Ammon's horn (tissue), 1 donor: ENCODE data around the gene STARD8.
A peak's percentile ranks its signal among the peaks of the same experiment; 100 is the strongest.
"Not testable (repeated sequence)": the region's sequence is repeated elsewhere in the genome, so short reads cannot be mapped to it uniquely, and the experiment has no call there.

Source experiments
- DNase-seq: peaks from one replicate; pipeline ENCODE4 v3.0.0-alpha.2; 2016; ENCODE audit warnings: low spot score

The STARD8 gene, protein sequence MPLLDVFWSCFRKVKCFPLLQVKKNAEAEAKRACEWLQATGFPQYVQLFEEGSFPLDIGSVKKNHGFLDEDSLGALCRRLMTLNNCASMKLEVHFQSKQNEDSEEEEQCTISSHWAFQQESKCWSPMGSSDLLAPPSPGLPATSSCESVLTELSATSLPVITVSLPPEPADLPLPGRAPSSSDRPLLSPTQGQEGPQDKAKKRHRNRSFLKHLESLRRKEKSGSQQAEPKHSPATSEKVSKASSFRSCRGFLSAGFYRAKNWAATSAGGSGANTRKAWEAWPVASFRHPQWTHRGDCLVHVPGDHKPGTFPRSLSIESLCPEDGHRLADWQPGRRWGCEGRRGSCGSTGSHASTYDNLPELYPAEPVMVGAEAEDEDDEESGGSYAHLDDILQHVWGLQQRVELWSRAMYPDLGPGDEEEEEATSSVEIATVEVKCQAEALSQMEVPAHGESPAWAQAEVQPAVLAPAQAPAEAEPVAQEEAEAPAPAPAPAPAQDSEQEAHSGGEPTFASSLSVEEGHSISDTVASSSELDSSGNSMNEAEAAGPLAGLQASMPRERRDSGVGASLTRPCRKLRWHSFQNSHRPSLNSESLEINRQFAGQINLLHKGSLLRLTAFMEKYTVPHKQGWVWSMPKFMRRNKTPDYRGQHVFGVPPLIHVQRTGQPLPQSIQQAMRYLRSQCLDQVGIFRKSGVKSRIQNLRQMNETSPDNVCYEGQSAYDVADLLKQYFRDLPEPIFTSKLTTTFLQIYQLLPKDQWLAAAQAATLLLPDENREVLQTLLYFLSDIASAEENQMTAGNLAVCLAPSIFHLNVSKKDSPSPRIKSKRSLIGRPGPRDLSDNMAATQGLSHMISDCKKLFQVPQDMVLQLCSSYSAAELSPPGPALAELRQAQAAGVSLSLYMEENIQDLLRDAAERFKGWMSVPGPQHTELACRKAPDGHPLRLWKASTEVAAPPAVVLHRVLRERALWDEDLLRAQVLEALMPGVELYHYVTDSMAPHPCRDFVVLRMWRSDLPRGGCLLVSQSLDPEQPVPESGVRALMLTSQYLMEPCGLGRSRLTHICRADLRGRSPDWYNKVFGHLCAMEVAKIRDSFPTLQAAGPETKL

DNA sequence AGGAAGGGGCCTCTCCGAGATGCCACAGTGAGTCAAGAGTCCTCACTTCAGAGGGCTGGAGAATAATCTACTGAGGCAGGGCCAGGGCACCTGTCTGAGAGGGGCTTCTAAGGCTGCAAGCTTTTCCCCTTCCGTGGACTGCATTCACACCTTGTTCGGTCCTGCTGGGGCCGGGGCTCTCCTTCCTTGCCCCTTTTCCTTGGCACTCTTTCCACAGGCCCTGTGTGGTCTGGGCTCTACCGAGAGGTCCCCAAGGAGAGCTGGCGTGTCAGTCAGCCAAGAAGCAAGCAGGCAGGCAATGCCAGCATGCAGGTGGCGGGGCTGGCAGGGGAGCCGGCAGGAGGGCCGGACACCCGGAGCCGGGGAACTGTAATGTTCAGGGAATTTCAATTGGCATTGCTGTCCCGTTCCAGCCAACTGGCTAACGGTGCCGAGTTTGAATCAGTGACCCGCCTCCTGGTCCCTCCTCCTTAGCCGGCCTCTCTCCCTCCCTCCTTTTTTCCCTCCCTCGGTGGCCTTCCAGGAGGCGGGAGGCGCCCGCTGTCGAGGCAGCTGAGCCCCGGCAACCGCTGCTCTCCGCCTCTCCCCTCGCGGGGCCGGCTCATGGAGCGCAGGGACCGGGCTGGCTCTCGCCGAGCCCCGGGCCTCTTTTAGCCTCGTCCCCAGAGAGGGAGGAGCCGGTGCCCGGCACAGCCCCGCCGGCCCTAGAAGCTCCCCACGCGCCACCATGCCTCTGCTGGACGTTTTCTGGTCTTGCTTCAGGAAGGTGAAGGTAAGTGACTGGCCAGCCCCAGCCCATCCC, at the start of gene STARD8:
Gene STARD8, plus strand, starts transcription at position 511 of the 802 bp plus-strand sequence. Its CDS starts 217 bp downstream, at position 728.
- peak; percentile 4 for DNase-seq

DNA sequence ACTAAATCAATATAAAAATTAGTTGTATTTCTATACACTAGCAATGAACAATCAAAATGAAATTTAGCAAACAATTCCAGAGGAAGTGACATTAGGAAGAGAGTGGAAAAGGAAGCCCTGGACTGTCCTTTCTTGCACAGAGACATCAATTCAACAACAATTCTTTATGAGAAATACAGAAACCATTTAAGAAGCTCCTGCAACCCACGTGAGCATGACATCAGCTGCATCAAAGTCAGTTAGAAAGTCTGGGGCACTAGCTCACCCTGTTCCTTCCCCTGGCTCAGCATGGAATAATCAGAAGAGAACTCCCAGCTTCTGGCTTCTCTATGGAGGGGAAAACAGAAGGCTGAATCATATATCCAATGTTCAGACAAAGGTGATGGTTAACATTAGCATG, 48.6 kb upstream of the STARD8 start:
- no peak for DNase-seq

DNA sequence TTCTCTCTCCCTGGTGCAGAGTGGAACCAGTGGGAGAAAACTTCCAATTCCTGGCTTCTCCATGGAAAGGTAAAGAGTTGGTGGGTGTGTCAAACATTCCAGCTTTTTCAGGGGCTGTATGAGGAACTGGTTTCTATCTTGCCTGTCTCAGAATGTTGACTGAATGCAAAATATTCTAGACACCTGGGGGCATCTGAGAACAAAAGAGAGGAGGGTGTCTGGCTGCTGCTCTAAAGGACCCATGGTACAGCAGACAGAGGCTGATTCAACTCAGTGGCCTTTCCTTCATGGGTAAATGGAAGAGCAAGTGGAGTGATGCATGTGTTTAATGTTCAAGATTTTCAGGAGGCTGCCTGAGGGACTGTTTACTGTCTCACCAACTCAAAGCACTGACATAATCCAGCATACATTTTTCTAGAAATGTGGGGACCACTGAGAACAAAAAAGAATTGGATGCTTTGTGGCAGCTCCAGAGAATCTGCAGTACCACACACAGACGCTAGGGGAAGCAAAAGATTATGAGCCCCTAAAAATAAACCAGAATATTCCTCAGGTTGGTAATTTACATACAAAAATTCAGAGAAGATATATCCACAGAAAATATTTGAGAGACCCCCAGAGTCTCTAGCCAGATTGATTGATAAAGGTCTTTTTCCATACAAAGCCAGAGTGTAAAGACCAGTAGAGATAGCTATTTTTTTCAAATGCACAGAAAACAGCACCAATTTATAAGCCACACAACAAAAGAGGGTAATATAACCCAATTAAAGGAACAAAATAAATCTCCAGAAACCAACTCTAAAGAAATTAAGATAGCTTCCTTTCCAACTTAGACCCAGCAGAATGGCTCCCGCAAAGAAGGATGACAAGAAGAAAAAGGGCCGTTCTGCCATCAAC, 48.0 kb upstream of the STARD8 start:
- no peak for DNase-seq

DNA sequence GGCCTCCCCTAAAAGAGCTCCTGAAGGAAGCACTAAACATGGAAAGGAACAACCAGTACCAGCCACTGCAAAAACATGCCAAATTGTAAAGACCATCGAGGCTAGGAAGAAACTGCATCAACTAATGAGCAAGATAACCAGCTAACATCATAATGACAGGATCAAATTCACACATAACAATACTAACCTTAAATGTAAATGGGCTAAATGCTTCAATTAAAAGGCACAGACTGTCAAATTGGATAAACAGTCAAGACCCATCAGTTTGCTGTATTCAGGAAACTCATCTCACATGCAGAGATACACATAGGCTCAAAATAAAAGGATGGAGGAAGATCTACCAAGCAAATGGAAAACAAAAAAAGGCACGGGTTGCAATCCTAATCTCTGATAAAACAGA, 43.2 kb upstream of the STARD8 start:
- not testable (repeated sequence) for DNase-seq

DNA sequence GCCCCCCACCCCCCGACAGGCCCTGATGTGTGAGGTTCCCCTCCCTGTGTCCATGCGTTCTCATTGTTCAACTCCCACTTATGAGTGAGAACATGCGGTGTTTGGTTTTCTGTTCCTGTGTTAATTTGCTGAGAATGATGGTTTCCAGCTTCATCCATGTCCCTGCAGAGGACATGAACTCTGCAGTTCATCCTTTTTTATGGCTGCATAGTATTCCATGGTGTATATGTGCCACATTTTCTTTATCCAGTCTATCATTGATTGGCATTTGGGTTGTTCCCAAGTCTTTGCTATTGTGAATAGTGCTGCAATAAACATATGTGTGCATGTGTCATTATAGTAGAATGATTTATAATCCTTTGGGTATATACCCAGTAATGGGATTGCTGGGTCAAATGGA, 32.7 kb upstream of the STARD8 start:
- DNase-seq, result not testable (repeated sequence)

DNA sequence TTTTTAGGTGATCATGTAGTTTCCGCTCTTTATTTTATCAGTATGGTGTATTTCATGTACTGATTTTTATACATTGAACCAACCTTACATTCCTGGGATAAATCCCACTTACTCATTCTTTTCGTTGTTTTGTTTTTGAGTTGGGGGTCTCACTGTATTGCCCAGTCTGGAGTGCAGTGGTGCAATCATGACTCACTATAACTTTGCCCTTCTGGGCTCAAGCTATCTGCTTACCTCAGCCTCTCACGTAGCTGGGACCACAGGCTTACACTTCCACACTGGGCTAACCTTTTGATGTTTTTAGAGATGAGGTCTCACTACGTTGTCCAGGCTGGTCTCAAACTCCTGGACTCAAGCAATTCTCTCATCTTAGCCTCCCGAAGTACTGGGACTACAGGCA, 19.5 kb upstream of the STARD8 start:
- DNase-seq, result no peak

DNA sequence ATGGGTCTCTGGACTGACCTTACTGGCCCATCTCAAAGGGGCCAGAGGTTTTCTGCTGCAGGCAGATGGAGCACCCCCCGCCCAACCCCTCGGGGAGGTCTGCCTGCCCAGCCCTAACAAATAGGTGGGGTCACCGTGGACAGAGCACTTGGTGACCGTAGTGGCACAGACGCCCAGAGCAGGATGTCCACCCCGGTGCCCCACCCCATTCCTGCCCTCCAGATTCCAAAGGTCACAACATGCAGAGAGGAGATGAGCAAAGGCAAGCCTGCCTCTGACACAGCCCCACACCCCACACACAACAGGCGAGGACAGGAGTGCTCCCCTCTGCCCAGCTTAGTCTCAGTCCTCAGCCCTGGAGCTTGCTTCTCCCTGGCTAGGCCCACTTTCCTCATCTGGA, 17.5 kb upstream of the STARD8 start:
- DNase-seq, result not testable (repeated sequence)

DNA sequence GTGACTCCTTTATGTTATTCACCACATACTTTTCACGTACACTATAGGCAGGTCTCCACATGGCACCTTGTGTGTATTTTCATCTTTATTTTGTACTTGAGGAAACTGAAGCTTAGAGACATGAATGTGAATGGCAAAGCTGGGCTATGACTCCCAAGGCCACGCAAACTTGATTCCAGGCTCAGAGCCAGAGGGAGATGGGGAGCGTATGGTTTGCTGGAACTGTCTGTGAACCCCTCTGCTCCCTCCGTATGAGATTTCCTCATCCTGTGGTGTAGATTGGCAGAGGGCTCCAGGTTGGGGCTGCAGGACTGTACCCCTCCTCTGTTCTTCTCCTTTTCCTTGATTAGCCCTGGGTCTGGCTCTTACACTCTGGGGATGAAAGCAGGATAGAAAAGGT, 16.1 kb upstream of the STARD8 start:
- no peak for DNase-seq

DNA sequence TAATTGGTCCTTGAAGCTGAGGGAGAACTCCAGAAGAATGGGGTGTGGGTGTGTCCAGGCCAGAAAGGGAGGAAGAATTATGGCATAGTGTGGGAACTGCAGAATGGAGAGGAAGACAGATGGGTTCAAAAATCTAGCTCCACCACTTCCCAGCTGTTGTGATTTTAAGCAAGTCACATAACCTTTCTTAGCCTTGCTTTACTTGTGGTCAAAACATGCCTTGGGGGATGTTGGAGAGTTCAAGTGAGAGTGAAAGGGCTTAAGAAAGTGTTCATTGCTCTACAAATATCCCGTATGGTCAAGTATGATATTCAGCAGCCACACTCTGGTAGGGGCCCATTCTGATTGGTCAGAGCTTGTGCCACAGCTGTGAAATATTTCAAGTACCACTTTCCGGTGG, 15.0 kb upstream of the STARD8 start:
- no peak for DNase-seq

DNA sequence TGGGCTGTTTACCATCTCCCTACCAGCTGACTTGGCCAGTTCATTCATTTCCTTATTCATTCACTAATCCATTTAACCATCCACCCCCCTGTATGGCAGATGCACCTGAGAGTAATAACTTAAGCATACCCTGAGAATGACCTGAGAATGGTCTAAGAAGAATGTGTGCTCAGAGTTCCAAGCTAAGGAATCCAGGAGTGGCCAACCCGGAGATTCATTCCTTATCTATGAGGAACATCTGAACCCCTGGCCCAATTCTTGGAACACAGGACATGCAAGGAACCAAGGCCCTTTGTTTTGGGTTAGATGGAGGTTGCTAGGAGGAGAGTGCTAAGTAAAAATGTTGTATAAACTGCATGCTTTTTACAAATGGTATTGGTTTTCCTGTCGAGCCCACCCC, 13.5 kb upstream of the STARD8 start:
- DNase-seq, result no peak

DNA sequence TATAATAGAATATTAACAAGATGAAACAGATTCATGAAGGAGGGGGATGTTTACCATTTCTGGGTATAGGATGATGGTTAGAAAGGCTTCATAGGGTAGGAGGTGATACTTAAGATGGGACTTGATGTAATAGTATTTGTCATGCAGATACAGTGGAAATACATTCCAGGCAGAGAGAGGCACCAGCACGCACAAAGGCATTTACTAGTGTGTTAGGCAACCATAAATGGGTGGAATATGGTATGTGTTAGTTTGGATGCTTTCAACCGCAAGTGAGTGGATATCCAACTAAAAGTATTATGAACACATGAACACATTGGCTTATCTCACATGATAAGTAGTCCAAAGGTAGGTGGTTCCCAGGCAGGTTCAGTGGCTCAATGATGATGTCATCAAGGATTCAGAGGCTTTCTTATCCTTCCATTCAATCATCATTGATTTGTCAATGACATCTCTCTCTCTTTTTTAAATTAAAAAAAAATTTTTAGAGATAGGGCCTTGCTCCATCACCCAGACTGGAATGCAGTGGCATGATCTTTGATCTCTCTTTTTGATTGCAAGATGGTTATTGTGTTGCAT, 12.7 kb upstream of the STARD8 start:
- no peak for DNase-seq

DNA sequence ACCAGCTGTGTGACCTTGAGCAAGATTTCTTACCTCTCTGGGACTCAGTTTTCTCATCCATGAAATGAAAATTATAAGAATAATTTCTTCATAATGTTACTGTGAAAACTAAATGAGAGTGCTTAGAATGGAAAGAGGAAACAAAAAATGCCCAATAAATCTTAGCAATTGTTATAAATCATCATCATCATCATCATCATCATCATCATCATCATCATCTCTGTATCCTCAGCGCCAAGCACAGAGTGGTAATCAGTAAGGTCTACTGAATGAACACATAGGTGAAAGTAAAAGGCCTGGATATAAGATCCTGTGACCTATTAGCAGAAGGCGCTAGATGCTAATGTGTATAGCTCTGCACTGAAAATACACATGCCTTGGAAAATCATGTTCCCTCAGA, 6.8 kb upstream of the STARD8 start:
- DNase-seq, result no peak

DNA sequence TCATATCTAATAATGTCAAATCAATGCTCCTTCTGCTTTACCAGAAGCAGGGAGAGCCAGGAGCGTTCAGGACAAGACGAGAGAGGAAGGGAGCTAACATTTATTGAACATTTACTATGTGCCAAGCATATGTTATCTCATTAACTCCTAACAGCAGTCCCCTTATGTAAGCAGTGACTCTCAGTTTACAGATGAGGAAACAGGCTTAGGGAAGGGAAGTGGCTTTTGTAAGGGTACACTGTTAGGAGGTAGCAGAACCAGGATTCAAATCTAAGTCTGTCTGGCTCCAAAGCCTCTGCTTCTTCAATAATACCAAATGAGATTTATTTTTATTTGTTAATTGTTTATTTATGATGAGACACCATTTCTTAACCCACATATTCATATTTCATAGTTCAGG, 2.6 kb upstream of the STARD8 start:
- DNase-seq, result no peak

DNA sequence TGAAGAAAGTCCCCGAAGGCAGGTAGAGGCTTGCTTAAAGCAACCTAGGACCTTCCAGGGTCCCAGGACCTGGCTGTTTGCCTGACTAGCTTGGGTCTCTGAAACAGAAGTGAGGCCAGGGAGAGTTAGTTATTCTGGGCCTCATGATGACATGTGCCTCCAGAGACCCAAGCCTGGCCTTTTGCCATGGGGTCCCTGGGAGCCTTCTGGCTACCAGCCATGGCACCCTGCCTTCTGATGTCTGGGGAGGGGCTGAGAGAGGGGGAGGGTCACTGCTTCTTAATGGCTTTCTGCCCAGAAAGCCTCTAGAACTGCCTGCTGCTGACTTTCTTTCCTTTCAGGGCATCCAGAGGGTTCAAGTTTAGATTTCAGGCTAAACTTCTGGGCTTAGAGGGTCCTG, 1.0 kb upstream of the STARD8 start:
- DNase-seq, result no peak

DNA sequence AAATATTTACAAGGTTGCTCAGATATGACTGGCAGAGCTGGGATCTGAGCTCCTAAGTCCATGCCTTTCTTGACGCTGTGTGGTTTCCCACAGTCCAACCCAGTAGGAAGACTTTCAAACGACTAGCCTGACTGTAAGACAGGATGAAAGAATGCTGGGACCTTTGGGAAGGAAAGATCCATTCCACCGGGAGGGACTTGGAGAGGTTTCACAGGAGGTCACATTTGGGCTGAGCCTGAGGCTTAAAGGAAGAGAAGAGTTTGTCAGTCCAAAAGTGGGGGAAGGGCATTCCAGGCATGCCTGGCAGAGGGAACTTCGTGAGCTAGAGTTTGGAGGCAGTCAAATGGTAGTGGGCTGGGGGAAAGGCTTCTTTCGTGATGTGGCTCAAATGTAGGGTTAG, 1.5 kb downstream of the STARD8 start:
- DNase-seq, result no peak

DNA sequence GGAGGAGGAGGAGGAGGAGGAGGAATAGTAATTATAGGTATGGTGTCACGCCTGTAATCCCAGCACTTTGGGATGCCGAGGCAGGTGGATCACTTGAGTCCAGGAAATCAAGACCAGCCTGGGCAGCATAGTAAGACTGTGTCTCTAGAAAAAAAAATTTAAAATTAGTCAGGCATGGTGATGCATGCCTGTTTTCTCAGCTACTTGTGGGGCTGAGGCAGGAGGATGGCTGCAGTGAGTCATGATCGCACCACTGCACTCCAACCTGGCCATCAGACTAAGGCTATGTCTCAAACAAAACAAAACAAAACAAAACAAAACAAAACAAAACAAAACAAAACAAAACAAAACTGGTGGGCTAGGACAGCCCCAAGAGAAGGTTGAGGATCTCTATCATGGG, 3.0 kb downstream of the STARD8 start:
- no peak for DNase-seq

DNA sequence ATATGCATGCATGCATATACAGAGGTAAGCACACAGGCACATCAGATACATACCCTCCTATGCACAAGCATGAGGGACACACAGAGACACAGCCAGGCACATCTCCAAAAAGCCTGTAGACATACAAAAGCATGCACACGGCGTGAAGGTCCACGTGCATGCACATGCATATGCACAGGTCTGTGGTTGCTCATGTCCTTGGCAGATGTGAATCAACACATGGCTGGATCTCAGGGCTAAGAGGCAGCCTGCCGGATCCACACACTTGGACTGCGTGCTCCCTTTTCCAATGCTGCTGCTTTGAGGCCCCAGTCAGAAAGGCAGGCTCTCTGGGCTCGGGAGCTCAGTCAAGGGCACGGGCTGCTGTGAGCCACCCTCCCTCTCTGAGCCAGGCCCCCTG, 3.6 kb downstream of the STARD8 start:
- no peak for DNase-seq

DNA sequence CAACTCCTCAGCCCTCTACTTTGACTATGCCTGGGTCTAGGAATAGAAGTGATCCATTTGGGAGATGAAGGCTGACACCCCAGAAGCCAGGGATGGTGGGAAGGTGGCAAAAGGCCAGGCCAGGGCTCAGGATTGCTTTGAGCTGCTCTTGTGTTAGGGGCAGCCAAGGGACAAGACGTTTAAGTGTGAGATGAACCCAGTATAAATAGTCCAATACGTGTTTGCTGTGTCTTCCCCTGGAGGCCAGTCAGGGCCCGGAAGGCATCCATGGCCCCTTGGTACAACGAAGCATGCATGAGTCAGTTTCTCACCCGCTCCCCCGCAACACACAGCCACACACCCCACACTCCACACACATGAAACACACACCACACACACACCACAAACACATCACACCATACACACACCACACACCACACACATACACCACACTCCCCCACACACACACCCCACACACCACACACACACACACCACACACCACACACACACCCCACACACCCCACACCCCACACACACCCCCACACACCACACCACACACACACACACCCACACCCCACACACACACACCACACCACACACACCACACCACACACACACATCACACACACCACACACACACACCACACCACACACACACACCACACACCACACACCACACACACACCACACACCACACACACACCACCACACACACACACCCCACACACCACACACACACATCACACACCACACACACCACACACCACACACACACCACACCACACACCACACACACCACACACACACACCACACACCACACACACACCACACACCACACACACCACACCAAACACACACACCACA, 5.1 kb downstream of the STARD8 start:
- no peak for DNase-seq

DNA sequence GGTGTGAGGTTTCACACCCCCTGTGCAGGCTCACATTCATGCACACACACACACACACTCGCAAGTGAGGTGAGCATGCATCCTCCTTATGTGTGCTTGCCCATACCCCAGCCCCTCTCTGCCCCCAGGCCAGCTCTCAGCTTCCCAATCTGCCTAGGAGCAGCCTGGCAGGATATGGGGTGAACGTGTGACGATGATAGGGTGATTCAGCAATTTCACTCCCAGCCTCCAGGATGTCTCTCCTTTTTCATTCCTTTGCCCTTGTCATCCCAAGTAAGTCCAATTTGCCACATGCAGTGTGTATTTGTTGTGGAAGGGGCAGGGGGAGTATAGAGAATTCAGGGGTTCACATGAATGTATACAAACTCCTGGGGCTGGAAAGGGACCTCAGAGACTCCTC, 7.2 kb downstream of the STARD8 start:
- no peak for DNase-seq

DNA sequence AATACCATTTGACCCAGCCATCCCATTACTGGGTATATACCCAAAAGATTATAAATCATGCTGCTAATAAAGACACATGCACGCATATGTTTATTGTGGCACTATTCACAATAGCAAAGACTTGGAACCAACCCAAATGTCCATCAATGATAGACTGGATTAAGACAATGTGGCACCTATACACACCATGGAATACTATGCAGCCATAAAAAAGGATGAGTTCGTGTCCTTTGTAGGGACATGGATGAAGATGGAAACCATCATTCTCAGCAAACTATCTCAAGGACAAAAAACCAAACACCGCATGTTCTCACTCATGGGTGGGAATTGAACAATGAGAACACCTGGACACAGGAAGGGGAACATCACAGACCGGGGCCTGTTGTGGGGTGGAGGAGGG, 9.0 kb downstream of the STARD8 start:
- DNase-seq, result not testable (repeated sequence)
